T-cell (primary cell): Measurements from ENCODE around the gene MOSPD2. TPM values are rescaled to one million over a fixed set of nuclear protein-coding genes. Genes with fewer than 3 reads are reported as not detected.
A peak's percentile ranks its signal among the peaks of the same experiment; 100 is the strongest.

Experiments used
- ATAC-seq, 4 experiments: fragments of 200-7000 bp in 3 of 4; fragments of 150-1000 bp in 1 of 4; cut with Tn5 transposase; replicated peaks in 1 of 4; 1 replicate in 3 of 4; 2 replicates in 1 of 4; pipeline ENCODE4 v1.10.0; 2021; ENCODE audit warnings: moderate library complexity in 3 of 4, mild to moderate bottlenecking in 2 of 4, moderate number of reproducible peaks in 1 of 4
- CTCF ChIA-PET, 2 donors: fragments of 300-600 bp; sonication (Branson Sonifier 250); formaldehyde crosslinking; loops; one replicate each; lab custom pipeline; 2022; ENCODE audit warnings: antibody characterized with exemption in 2 of 2; lab: Charles Lee
- POLR2A ChIA-PET, 2 donors: fragments of 300-600 bp; sonication (Branson Sonifier 250); formaldehyde crosslinking; loops; one replicate each; lab custom pipeline; 2022; ENCODE audit warnings: antibody characterized with exemption in 2 of 2; lab: Charles Lee
- DNase-seq, 35 experiments: peaks; one replicate each; pipeline versions ENCODE4 v3.0.0 to v3.0.0-alpha.2; 2013 to 2023
- H3K27ac ChIP-seq: one replicate; pipeline ENCODE4 v1.5.1; 2013; ENCODE audit warnings: low read length
- H3K27me3 ChIP-seq, 2 experiments: replicated peaks in 1 of 2; 1 replicate in 1 of 2; 2 replicates in 1 of 2; pipeline versions ENCODE4 v1.6.1 to v1.7.0; 2013; ENCODE audit warnings: low read length in 1 of 2, mixed read lengths in 1 of 2; ENCODE audit not compliant: control insufficient read depth in 2 of 2, insufficient read depth in 2 of 2; ENCODE audit errors: extremely low read depth in 1 of 2
- H3K36me3 ChIP-seq, 2 donors: 1 replicate in 1 of 2; 2 replicates in 1 of 2; pipeline versions ENCODE4 v1.6.1 to v1.7.0; 2013; ENCODE audit warnings: low read length in 1 of 2; ENCODE audit not compliant: control insufficient read depth in 2 of 2, insufficient read depth in 1 of 2; ENCODE audit errors: extremely low read depth in 1 of 2
- H3K4me1 ChIP-seq, 2 experiments: 1 replicate in 1 of 2; 2 replicates in 1 of 2; pipeline versions ENCODE4 v1.6.1 to v1.7.0; 2013; ENCODE audit warnings: low read length in 2 of 2, mixed read lengths in 1 of 2; ENCODE audit not compliant: insufficient read depth in 2 of 2, control insufficient read depth in 1 of 2; ENCODE audit errors: extremely low read depth in 1 of 2
- H3K4me3 ChIP-seq, 2 donors: 1 replicate in 1 of 2; 2 replicates in 1 of 2; pipeline versions ENCODE4 v1.5.1 to v1.7.0; 2013; ENCODE audit warnings: mild to moderate bottlenecking in 2 of 2, low read length in 1 of 2, moderate library complexity in 1 of 2; ENCODE audit not compliant: control insufficient read depth in 1 of 2; ENCODE audit errors: extremely low read depth in 1 of 2
- H3K9me3 ChIP-seq: 2 replicates; pipeline ENCODE4 v1.7.0; 2013
- H3K27ac Mint-ChIP-seq, 2 donors: one replicate each; pipeline ENCODE4 v1.8.0; 2020 to 2021; ENCODE audit warnings: mild to moderate bottlenecking in 2 of 2, mixed read lengths in 2 of 2
- H3K27me3 Mint-ChIP-seq, 2 donors: one replicate each; pipeline ENCODE4 v1.8.0; 2021 to 2022; ENCODE audit warnings: mixed read lengths in 2 of 2
- H3K36me3 Mint-ChIP-seq: one replicate; pipeline ENCODE4 v1.8.0; 2021; ENCODE audit warnings: mixed read lengths
- H3K4me1 Mint-ChIP-seq, 3 donors: one replicate each; pipeline ENCODE4 v1.8.0; 2020 to 2022; ENCODE audit warnings: mixed read lengths in 3 of 3, mild to moderate bottlenecking in 1 of 3
- H3K4me3 Mint-ChIP-seq, 3 donors: one replicate each; pipeline ENCODE4 v1.8.0; 2020 to 2022; ENCODE audit warnings: mild to moderate bottlenecking in 3 of 3, mixed read lengths in 3 of 3, moderate library complexity in 3 of 3
- H3K9me3 Mint-ChIP-seq, 3 donors: one replicate each; pipeline ENCODE4 v1.8.0; 2020 to 2022; ENCODE audit warnings: mixed read lengths in 3 of 3
- WGBS: methylation state at CpG from one replicate; pipeline ENCODE4 v1.1.5; 2013; ENCODE audit warnings: missing lambda C conversion rate; ENCODE audit not compliant: insufficient coverage; 5-methylcytosine and 5-hydroxymethylcytosine counted together
- total RNA-seq, 35 experiments: library from RNA in 6 of 35; stranded (reverse) in 6 of 35; fragments of 120-200 nt in 1 of 35; gene quantifications; one replicate each; pipeline versions ENCODE4 v1.2.1 to v1.2.4 and lab custom pipeline; 2013 to 2026

MOSPD2 gene
- total RNA-seq, 5 donors from 2014 or later (not counting 1 experiment from before 2014, with no cell fraction given), result 7.1 to 11.6 (median 9.5) TPM

DNA sequence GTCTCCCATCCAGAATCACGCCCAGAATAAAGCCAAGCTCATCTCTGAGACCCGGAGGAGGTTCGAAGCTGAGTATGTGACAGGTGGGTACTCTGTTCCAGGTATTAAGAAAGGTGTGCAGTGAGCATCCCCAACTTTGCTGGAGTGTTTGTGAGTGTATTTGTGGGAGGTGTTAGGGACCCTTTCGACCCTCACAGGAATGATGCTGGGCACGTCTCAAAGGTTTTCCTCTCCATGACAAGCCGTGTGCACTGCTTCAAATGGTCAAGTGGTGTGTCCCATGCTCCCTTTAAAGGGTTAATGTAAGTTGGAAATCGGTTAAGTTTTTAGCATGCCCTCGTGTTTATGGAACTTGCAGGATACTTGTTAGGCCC is 442 bp downstream of the MOSPD2 start:
- H3K4me3 Mint-ChIP-seq, result peak overlapping the region; percentile 82 to 89 (median 86)
- POLR2A ChIA-PET, result interaction anchor here in 1 of 2 donors (0.6 kb wide), 1 partner anchor 14 kb away, joined by 3 read pairs; no protein-coding TSS in a partner anchor
- peak overlapping the region; percentile 77 to 80 for H3K4me3 ChIP-seq
- H3K27ac ChIP-seq, result peak overlapping the region; percentile 75
- 17% methylated on average over 2 of the region's 8 CpGs for WGBS
- DNase-seq, result no peak
- H3K9me3 Mint-ChIP-seq, result no peaks in the 10 kb centered on the region
- peak overlapping the region; percentile 78 to 86 for H3K27ac Mint-ChIP-seq
- H3K27me3 Mint-ChIP-seq, result no peaks in the 10 kb centered on the region
- peaks cover 6% of the 10 kb centered on the region in 2 experiments for H3K4me1 ChIP-seq
- peaks cover 12 to 17% (median 16%) of the 10 kb centered on the region in 3 donors for H3K4me1 Mint-ChIP-seq
- H3K9me3 ChIP-seq, result no peaks in the 10 kb centered on the region
- peaks cover 8% of the 10 kb centered on the region for H3K36me3 Mint-ChIP-seq
- ATAC-seq, result no peak
- H3K36me3 ChIP-seq, result no peaks in the 10 kb centered on the region
- CTCF ChIA-PET, result no interaction called here
- H3K27me3 ChIP-seq, result no peaks in the 10 kb centered on the region

GRCh38 chrX:14875624-14876023 is 2.4 kb downstream of the MOSPD2 start:
- no CpG with 5 or more reads among the region's 7 CpGs for WGBS
- no peaks in the 10 kb centered on the region for H3K27me3 ChIP-seq
- H3K4me1 ChIP-seq, result peaks cover 6% of the 10 kb centered on the region in 2 experiments
- DNase-seq (no peak), ATAC-seq (no peak)
- H3K9me3 ChIP-seq, result no peaks in the 10 kb centered on the region
- Mint-ChIP-seq H3K27me3 (no peaks in the 10 kb centered on the region), H3K4me3 (peak overlapping the region in 1 of 3 donors; percentile 43), H3K4me1 (peaks cover 12 to 26% (median 23%) of the 10 kb centered on the region in 3 donors), H3K9me3 (no peaks in the 10 kb centered on the region), H3K36me3 (peaks cover 8% of the 10 kb centered on the region), H3K27ac (no peak overlapping the region)
- ChIA-PET POLR2A (no interaction called here), CTCF (no interaction called here)
- H3K27ac ChIP-seq, result no peak overlapping the region
- no peak overlapping the region for H3K4me3 ChIP-seq
- H3K36me3 ChIP-seq, result no peaks in the 10 kb centered on the region

DNA sequence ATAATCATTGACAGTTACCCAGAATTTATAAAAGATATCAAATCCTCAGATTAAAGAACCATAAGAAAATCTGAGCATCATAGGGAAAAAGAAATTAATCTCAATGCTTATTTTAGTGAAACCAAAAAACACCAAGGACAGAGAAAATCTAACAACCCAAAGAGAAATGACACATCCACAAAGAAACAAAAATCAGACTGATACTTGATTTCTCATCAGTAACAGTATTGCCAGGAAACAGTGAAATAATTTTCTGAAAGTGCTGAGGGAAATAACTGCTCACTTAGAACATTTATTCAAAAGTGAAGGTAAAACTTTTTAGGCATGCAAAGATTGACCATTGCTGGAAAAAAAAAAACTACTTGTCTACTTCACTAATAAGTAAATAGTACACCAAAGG is 10.6 kb downstream of the MOSPD2 start:
- Histone ChIP-seq H3K27me3 (no peaks in the 10 kb centered on the region), H3K36me3 (no peaks in the 10 kb centered on the region), H3K9me3 (no peaks in the 10 kb centered on the region), H3K27ac (no peak overlapping the region), H3K4me3 (no peak overlapping the region), H3K4me1 (no peaks in the 10 kb centered on the region)
- peaks cover 0 to 9% (median 8%) of the 10 kb centered on the region in 3 donors for H3K4me1 Mint-ChIP-seq
- CTCF ChIA-PET, result no interaction called here
- POLR2A ChIA-PET, result no interaction called here
- peaks cover 0 to 3% (median 0%) of the 10 kb centered on the region in 3 donors for H3K9me3 Mint-ChIP-seq
- DNase-seq (no peak), ATAC-seq (no peak)
- no peaks in the 10 kb centered on the region for H3K27me3 Mint-ChIP-seq
- no peak overlapping the region for H3K27ac Mint-ChIP-seq
- H3K4me3 Mint-ChIP-seq, result no peak overlapping the region
- H3K36me3 Mint-ChIP-seq, result peaks cover 6% of the 10 kb centered on the region

DNA sequence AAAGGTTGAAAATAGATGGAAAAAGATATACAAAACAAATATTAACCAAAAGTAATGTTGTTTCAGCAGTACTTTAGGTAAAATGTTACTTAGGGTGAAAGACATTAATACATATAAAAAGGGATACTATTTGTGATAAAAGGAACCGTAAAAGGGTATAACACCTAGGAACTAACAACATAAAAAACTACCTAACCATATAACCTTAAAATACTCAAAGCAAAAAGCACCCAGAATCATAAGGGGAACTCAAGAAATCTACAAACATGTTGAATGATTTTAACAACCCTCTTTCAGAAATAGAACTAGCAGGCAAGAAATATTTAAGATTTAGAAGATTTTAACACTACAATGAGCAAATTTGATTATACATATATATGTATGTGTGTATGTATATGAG is 11.5 kb downstream of the MOSPD2 start:
- Mint-ChIP-seq H3K9me3 (peaks cover 0 to 3% (median 0%) of the 10 kb centered on the region in 3 donors), H3K27ac (no peak overlapping the region), H3K36me3 (peaks cover 6% of the 10 kb centered on the region), H3K4me1 (peaks cover 0 to 6% (median 4%) of the 10 kb centered on the region in 3 donors), H3K27me3 (no peaks in the 10 kb centered on the region), H3K4me3 (no peak overlapping the region)
- Histone ChIP-seq H3K36me3 (no peaks in the 10 kb centered on the region), H3K4me3 (no peak overlapping the region), H3K4me1 (no peaks in the 10 kb centered on the region), H3K9me3 (no peaks in the 10 kb centered on the region), H3K27ac (no peak overlapping the region), H3K27me3 (no peaks in the 10 kb centered on the region)
- no peak for ATAC-seq
- DNase-seq, result no peak
- no CpG with 5 or more reads among the region's 1 CpG for WGBS
- POLR2A ChIA-PET, result no interaction called here
- CTCF ChIA-PET, result no interaction called here

DNA sequence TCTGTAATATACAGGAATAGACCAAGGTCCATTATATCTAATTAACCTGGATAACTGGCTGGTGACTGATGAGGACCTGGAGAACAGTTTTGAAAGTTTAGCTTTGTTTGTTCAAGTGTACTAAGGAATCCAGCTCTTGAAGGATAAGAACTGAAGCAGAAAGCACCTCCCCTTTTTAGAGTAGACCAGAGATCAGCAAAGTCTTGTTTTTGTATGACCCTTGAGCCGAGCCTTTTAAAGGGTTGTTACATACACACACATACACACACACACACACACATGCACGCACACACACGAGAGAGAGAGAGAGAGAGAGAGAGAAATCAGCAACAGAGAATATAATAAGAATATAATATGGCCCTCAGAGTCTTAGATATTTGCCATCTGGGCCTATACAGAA is 13.0 kb downstream of the MOSPD2 start:
- Histone ChIP-seq H3K36me3 (no peaks in the 10 kb centered on the region), H3K4me3 (no peak overlapping the region), H3K27me3 (no peaks in the 10 kb centered on the region), H3K9me3 (no peaks in the 10 kb centered on the region), H3K27ac (no peak overlapping the region), H3K4me1 (no peaks in the 10 kb centered on the region)
- no CpG with 5 or more reads among the region's 3 CpGs for WGBS
- no peak for DNase-seq
- Mint-ChIP-seq H3K27ac (no peak overlapping the region), H3K9me3 (peaks cover 0 to 3% (median 0%) of the 10 kb centered on the region in 3 donors), H3K27me3 (no peaks in the 10 kb centered on the region), H3K4me3 (no peak overlapping the region), H3K4me1 (peaks cover 0 to 4% (median 2%) of the 10 kb centered on the region in 3 donors), H3K36me3 (peaks cover 9% of the 10 kb centered on the region)
- ChIA-PET POLR2A (no interaction called here), CTCF (no interaction called here)
- no peak for ATAC-seq

DNA sequence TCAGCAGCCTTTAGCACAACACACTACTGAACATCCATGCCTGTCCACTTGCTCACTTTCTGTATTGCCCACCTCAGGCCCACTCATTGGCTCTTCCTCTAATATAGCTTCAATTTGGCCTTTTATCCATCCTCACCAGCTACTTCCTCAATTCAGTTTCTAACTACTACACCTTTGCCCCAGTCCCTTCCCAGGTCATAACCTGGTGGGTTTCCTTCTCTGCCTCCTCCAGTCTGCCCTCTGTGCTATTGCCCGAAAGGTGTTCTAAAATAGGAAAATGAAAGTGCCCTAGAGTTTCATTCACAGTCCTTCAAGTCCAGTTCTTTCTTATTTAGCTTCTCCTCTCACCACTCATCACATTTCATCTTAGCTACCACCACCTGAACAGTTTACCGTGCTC is 23.1 kb downstream of the MOSPD2 start:
- no peak overlapping the region for H3K27ac ChIP-seq
- no peak for DNase-seq
- Mint-ChIP-seq H3K4me3 (no peak overlapping the region), H3K27me3 (no peaks in the 10 kb centered on the region), H3K4me1 (peaks cover 0 to 4% (median 4%) of the 10 kb centered on the region in 3 donors), H3K9me3 (no peaks in the 10 kb centered on the region), H3K36me3 (peaks cover 31% of the 10 kb centered on the region), H3K27ac (no peak overlapping the region)
- ChIA-PET POLR2A (no interaction called here), CTCF (no interaction called here)
- no peaks in the 10 kb centered on the region for H3K4me1 ChIP-seq
- no CpG with 5 or more reads among the region's 2 CpGs for WGBS
- H3K4me3 ChIP-seq, result no peak overlapping the region
- H3K36me3 ChIP-seq, result peaks cover 0 to 7% of the 10 kb centered on the region in 2 donors
- no peaks in the 10 kb centered on the region for H3K27me3 ChIP-seq
- no peaks in the 10 kb centered on the region for H3K9me3 ChIP-seq
- ATAC-seq, result no peak

GRCh38 chrX:14897042-14897441 is 23.8 kb downstream of the MOSPD2 start:
- Mint-ChIP-seq H3K27me3 (no peaks in the 10 kb centered on the region), H3K36me3 (peaks cover 31% of the 10 kb centered on the region), H3K9me3 (no peaks in the 10 kb centered on the region), H3K4me3 (no peak overlapping the region), H3K4me1 (peaks cover 0 to 4% (median 4%) of the 10 kb centered on the region in 3 donors), H3K27ac (no peak overlapping the region)
- ATAC-seq (no peak), DNase-seq (no peak)
- Histone ChIP-seq H3K4me1 (no peaks in the 10 kb centered on the region), H3K4me3 (no peak overlapping the region), H3K27me3 (no peaks in the 10 kb centered on the region), H3K36me3 (peaks cover 0 to 7% of the 10 kb centered on the region in 2 donors), H3K27ac (no peak overlapping the region), H3K9me3 (no peaks in the 10 kb centered on the region)
- ChIA-PET POLR2A (no interaction called here), CTCF (no interaction called here)
- WGBS, result no CpG with 5 or more reads among the region's 2 CpGs
